Endothelial cell of umbilical vein (primary cell): ENCODE results near the gene SPEM2. TPM values are rescaled to one million over a fixed set of nuclear protein-coding genes. Genes with fewer than 3 reads are reported as not detected.

Experiments used
- BruUV-seq: library from RNA; stranded (reverse); fragments of 400-500 nt; replicated peaks from 2 replicates; lab custom pipeline; 2021; lab: Mats Ljungman, UMichigan
- CTCF ChIA-PET: fragments of 300-600, 350-600 bp; sonication (Branson Sonifier 250); formaldehyde crosslinking; loops from one replicate; lab custom pipeline; 2021; ENCODE audit warnings: antibody characterized with exemption, inconsistent platforms; lab: Charles Lee
- POLR2A ChIA-PET: fragments of 300-600, 350-600 bp; sonication (Branson Sonifier 250); formaldehyde crosslinking; loops from one replicate; lab custom pipeline; 2021; ENCODE audit warnings: antibody characterized with exemption, inconsistent platforms; lab: Charles Lee
- DNase-seq: peaks from one replicate; pipeline ENCODE4 v3.0.0-alpha.2; 2011; ENCODE audit warnings: low read depth, low spot score
- FAIRE-seq: peaks from 2 replicates; lab custom pipeline; 2011; peaks lifted over from hg19 to GRCh38; lab: Jason Lieb, UNC
- H2AFZ ChIP-seq: 2 replicates; pipeline ENCODE4 v1.6.0; 2012; ENCODE audit warnings: low read depth, low read length, control low read depth, inconsistent platforms
- H3K27ac ChIP-seq: 2 replicates; pipeline ENCODE4 v1.5.1; 2011; ENCODE audit warnings: low read depth, mild to moderate bottlenecking, control low read depth, low read length, moderate library complexity; ENCODE audit not compliant: insufficient read depth
- H3K27me3 ChIP-seq, 2 experiments: 2 replicates each; pipeline versions ENCODE4 v1.6.0 to v1.6.1; 2011; ENCODE audit warnings: low read length in 2 of 2, mixed read lengths in 1 of 2; ENCODE audit not compliant: control insufficient read depth in 2 of 2, insufficient read depth in 2 of 2
- H3K36me3 ChIP-seq, 2 experiments: 2 replicates in 1 of 2; 3 replicates in 1 of 2; pipeline ENCODE4 v1.5.1; 2011; ENCODE audit warnings: low read length in 2 of 2, mild to moderate bottlenecking in 1 of 2, moderate library complexity in 1 of 2; ENCODE audit not compliant: control insufficient read depth in 2 of 2, insufficient read depth in 2 of 2; ENCODE audit errors: extremely low read depth in 1 of 2
- H3K4me1 ChIP-seq: 3 replicates; pipeline ENCODE4 v1.5.1; 2011; ENCODE audit warnings: mild to moderate bottlenecking, low read length; ENCODE audit not compliant: control insufficient read depth, insufficient read depth; ENCODE audit errors: extremely low read depth
- H3K4me2 ChIP-seq: 2 replicates; pipeline ENCODE4 v1.6.1; 2011; ENCODE audit warnings: low read length, control low read depth, mixed read lengths; ENCODE audit not compliant: insufficient read depth
- H3K4me3 ChIP-seq, 3 experiments: fragments of 200-600 bp in 1 of 3; sonication (generic), shearing (Covaris generic) in 1 of 3; replicated peaks in 1 of 3; 2 replicates each; pipeline ENCODE4 v1.5.1; 2011 to 2016; ENCODE audit warnings: control low read depth in 3 of 3, low read length in 3 of 3, mild to moderate bottlenecking in 2 of 3, inconsistent platforms in 1 of 3, low read depth in 1 of 3, moderate library complexity in 1 of 3; ENCODE audit not compliant: insufficient read depth in 1 of 3
- H3K79me2 ChIP-seq: 2 replicates; pipeline ENCODE4 v1.6.0; 2012; ENCODE audit warnings: low read length, inconsistent platforms; ENCODE audit not compliant: control insufficient read depth, insufficient read depth
- H3K9ac ChIP-seq: replicated peaks from 2 replicates; pipeline ENCODE3; 2011; ENCODE audit warnings: low read length, control low read depth; ENCODE audit not compliant: insufficient read depth; ENCODE audit errors: extremely low read depth
- H3K9me1 ChIP-seq: replicated peaks from 3 replicates; pipeline ENCODE4 v1.6.0; 2011; ENCODE audit warnings: mild to moderate bottlenecking, low read length; ENCODE audit not compliant: control insufficient read depth, insufficient read depth; ENCODE audit errors: extremely low read depth
- H3K9me3 ChIP-seq: replicated peaks from 2 replicates; pipeline ENCODE4 v1.5.1; 2012; ENCODE audit warnings: low read length, inconsistent platforms; ENCODE audit not compliant: control insufficient read depth, insufficient read depth
- H4K20me1 ChIP-seq: replicated peaks from 2 replicates; pipeline ENCODE3; 2011; ENCODE audit warnings: mild to moderate bottlenecking, low read length; ENCODE audit not compliant: control insufficient read depth, insufficient read depth; ENCODE audit errors: extremely low read depth
- CTCF ChIP-seq, 2 donors: IDR thresholded peaks; 1 replicate in 1 of 2; 2 replicates in 1 of 2; pipeline ENCODE4 v1.5.1; 2011; ENCODE audit warnings: low read length in 2 of 2, mild to moderate bottlenecking in 2 of 2, moderate library complexity in 2 of 2, control low read depth in 1 of 2, inconsistent platforms in 1 of 2, low read depth in 1 of 2; ENCODE audit not compliant: insufficient read depth in 1 of 2; ENCODE audit errors: extremely low read depth in 1 of 2
- FOS ChIP-seq: IDR thresholded peaks from 2 replicates; pipeline ENCODE4 v1.6.1; 2011; ENCODE audit warnings: mild to moderate bottlenecking, low read length, moderate library complexity, borderline replicate concordance; ENCODE audit not compliant: insufficient read depth
- MAX ChIP-seq: IDR thresholded peaks from 2 replicates; pipeline ENCODE4 v1.6.1; 2011; ENCODE audit not compliant: insufficient read depth, insufficient read length
- POLR2A ChIP-seq: IDR thresholded peaks from 2 replicates; pipeline ENCODE4 v1.6.1; 2012; ENCODE audit warnings: low read depth, mild to moderate bottlenecking, control low read depth, low read length
- POLR2AphosphoS5 ChIP-seq: IDR thresholded peaks from 2 replicates; pipeline ENCODE4 v1.6.1; 2012; ENCODE audit warnings: low read depth, mild to moderate bottlenecking, control low read depth, low read length, moderate library complexity; ENCODE audit not compliant: insufficient read depth
- dilution Hi-C: fragments of 300-500 bp; cut with MboI; formaldehyde crosslinking; loops from one replicate; pipeline ENCODE4 v1.15.0; 2019; ENCODE audit warnings: low sequenced_read_pairs; ENCODE audit not compliant: extremely low pct_ligation_motif_present
- intact Hi-C: fragments of 100-400 bp; cut with micrococcal nuclease; formaldehyde crosslinking; loops from one replicate; pipeline ENCODE4 v1.10.0; 2022
- polyA plus RNA-seq, 4 experiments: library from polyadenylated mRNA; depleted of rRNA in 3 of 4; stranded (reverse) in 3 of 4; unstranded in 1 of 4; fragments of >200 nt; gene quantifications; 2 replicates each; pipeline versions ENCODE4 v1.2.1 to v1.2.3, GENCODE V29; 2011 to 2012; ENCODE audit warnings: missing spikeins in 1 of 4
- total RNA-seq: library from RNA; stranded (reverse); gene quantifications from 2 replicates; pipeline ENCODE4 v1.2.3, GENCODE V29; 2021

SPEM2 gene
- total and polyA plus RNA-seq, 2 donors (not counting 3 experiments of a cell fraction or from before 2014, with no cell fraction given) = not detected

- Histone ChIP-seq H3K4me2 (no peak overlapping the region), H3K9ac (no peak overlapping the region), H3K36me3 (peaks cover 0 to 12% of the 10 kb centered on the region in 2 experiments), H3K27me3 (no peaks in the 10 kb centered on the region), H3K9me3 (no peaks in the 10 kb centered on the region), H2AFZ (no peak overlapping the region), H3K79me2 (no peaks in the 10 kb centered on the region), H3K9me1 (no peaks in the 10 kb centered on the region), H4K20me1 (no peaks in the 10 kb centered on the region), H3K4me1 (no peaks in the 10 kb centered on the region), H3K27ac (no peak overlapping the region), H3K4me3 (no peak overlapping the region)
- CTCF ChIA-PET = interaction anchor here (1.3 kb wide), 1 partner anchor 16 kb away, joined by 4 read pairs; no protein-coding TSS in a partner anchor
- TF ChIP-seq POLR2AphosphoS5 = no peak
- no peak for TF ChIP-seq POLR2A
- TF ChIP-seq CTCF (IDR thresholded peaks at IDR 0.05; ENCODE audit: extremely low read depth in 1 of 2, insufficient read depth in 1 of 2, low read depth in 1 of 2, low read length in 2 of 2) = no peak
- TF ChIP-seq MAX = no peak
- no peak for TF ChIP-seq FOS
- DNase-seq (no peak), FAIRE-seq (no peak)
- intact Hi-C loops = no loop called here
- dilution Hi-C loops = no loop called here
- POLR2A ChIA-PET = interaction anchor here (0.7 kb wide), 2 partner anchors 27 to 28 kb away, joined by 5 to 9 read pairs; no protein-coding TSS in a partner anchor
- BruUV-seq = no TSS peak
These were observed 34.6 kb downstream of the SPEM2 start for GRCh38 chr17:7459961-7460545.
